Measurements from ENCODE around the gene LETM1.

DNA sequence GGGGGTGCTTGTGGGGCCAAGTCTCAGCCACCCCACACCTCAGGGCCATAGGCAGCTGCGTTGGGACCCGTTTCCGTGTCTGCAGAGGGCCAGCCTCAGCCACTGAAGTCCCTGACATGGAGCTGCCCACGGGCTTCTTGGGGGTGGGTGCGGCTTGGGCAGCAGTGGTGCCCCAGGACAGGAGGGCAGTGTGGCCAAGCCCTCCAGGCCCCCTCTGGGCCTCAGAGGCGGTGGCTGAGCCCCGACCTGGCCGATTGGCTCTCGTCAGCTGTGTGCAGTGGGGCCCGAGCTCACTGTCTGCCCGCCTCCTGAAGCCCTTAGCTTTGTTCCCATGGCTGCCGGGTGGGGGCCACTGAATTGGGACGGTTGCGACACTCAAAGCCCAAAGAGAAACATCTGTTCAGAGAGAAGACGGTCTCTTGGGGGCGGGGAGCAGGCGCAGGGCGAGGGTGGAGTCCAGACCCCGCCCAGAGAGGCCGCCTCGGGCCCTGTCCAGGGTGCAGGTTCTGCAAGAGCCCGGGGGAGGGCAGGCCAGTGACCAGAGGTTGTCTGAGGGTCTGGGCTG lies 53.7 kb downstream of the LETM1 start:
- no peak for TF ChIP-seq POLR2A (IDR thresholded peaks at IDR 0.05)
- TF ChIP-seq, protein P1, sequence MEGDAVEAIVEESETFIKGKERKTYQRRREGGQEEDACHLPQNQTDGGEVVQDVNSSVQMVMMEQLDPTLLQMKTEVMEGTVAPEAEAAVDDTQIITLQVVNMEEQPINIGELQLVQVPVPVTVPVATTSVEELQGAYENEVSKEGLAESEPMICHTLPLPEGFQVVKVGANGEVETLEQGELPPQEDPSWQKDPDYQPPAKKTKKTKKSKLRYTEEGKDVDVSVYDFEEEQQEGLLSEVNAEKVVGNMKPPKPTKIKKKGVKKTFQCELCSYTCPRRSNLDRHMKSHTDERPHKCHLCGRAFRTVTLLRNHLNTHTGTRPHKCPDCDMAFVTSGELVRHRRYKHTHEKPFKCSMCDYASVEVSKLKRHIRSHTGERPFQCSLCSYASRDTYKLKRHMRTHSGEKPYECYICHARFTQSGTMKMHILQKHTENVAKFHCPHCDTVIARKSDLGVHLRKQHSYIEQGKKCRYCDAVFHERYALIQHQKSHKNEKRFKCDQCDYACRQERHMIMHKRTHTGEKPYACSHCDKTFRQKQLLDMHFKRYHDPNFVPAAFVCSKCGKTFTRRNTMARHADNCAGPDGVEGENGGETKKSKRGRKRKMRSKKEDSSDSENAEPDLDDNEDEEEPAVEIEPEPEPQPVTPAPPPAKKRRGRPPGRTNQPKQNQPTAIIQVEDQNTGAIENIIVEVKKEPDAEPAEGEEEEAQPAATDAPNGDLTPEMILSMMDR (IDR thresholded peaks at IDR 0.05), result no peak

Data from adrenal gland (tissue), 5 donors.